A549 treated with AZD2906 at 1 μM for 4 hours (cell line): ENCODE data around the gene ARPC3. TPM values are rescaled to one million over a fixed set of nuclear protein-coding genes. Genes with fewer than 3 reads are reported as not detected.

Source experiments
- total RNA-seq: library from RNA; stranded (reverse); fragments of 200-300 nt; extraction: Qiagen RNA extraction; gene quantifications from 5 replicates; pipeline ENCODE4 v1.2.3, GENCODE V29; 2022

Gene ARPC3
- 433 to 773 TPM (median 446 TPM) in 5 replicates for total RNA-seq

DNA sequence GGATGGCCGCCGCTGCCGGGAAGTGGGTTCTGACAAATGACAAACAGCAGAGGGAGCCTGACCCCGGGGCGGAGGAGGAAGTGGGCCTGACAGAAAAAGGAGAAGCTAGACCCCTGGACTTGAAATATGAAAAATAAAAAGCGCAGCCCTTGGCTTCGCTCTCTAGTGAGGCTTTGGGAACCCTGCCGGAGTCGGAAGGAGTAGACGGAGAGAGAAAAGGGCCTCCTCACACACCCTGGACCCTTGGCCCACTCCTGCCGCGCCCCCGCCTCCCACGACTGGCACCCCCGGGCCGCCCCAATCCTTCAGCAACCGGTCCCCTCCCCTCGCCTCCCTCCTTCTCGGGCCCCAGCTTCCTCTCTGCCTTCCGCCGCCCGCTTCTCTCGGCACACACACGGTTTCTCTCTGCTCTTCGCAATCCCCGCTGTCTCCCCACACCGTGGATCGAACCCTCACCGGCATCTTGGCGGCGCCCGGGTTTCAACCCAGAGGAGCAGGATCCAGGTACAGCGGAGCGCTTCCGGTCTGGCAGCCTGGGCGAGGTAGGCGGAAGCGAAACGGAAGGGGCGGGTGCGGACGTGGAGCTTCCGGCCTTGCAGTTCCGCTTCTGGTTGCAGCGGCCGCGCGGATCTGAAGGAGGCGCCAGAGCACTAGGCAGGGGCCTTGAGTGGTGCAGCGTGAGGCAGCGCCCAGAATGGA is at the start of gene ARPC3:
ARPC3 (minus strand) TSS at position 539 of the 699 bp plus-strand sequence; CDS start at position 462, 77 bp downstream.

DNA sequence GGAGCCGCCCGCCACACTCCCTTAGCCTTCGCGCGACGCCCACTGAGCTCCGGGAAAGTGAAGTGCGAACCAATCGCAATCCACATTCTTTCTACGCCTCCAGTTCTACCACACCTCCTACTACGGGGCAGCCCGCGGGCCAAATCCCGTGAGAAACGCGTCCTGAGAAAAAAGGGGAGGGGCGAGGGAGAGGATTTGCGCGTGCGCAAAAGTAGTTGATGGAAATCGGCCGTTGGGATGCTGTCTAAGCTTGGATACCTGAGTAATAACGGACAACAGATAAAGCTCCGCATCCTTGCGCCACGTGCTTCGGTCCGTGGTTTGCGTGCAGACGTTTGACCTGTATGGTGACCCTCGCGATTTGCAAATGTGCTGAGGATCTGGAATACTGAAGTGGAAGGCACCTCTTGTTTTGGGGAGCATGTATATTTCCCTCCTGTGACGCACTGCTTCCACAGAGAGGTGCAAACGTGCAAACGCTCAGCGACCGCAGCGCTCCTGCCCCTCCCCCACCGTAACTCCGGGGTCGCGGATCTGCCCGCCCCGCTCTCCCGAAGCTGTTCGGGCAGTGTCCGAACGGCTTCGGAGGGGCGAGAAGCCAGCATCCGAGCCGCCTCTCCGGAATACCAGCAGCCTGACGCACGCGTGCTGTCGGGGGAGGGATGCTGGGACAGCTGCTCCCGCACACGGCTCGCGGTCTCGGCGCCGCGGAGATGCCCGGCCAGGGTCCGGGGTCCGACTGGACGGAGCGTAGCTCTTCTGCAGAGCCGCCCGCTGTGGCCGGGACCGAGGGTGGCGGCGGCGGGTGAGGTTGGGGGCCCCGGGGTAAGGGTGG is 18.3 kb upstream of the ARPC3 start, which contains the start of the genes FAM216A and GPN3:
FAM216A (plus strand) TSS at position 632 of the 835 bp plus-strand sequence; CDS start at position 663, 31 bp downstream.
GPN3 (minus strand) TSS at position 44 of the 835 bp plus-strand sequence. CDS start 54 bp downstream, outside the sequence.

DNA sequence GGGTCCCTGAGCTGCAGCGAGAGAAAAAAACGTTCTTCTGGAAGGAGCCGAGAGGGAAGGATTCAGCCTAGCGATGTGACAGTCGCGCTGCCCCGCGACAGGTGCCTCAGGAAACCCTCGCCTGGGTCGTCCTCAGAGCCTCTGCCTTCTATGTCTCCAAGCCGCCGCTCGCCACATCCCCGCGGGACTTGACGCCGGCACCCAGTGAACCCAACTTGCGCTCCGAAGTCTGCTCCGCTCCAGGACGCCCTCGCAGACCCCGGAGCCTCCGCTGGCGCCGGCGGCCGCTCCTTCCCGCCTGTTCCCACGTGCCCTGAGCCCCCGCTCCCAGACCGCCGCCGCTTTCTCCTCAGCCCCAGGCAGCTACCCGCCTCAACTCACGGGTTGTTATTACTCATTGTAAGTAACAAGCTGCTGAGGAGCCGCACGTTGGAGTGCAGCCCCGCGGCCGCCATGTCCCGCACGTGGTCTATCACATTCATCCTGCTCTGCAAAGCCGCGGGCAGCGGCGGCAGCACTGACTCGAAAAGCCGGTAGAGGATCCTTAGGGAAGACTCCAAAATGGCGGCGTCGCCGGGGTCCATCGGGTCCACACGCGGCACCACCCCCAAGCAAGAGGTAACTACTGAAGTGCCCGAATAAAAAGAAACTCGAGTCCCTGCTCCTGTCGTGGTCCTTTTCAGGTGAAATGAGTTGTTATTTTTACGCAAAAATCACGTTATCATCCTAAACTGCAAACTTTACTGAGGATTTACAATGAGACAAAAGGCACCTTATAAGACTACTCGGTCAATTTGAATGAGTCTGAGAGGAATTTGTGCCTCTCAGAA is 46.8 kb downstream of the ARPC3 start, which contains the start of gene ANAPC7:
ANAPC7 (minus strand) TSS at position 563 of the 830 bp plus-strand sequence; CDS start at position 482, 81 bp downstream.

Other genes with a start within 250 kb of the ARPC3 start
- 232 to 280 TPM (median 270 TPM) in 5 replicates for gene ATP2A2, start 169.1 kb downstream of the ARPC3 start, total RNA-seq
- 46.4 to 54.7 TPM (median 49.7 TPM) in 5 replicates for gene ANAPC7, start 46.6 kb downstream of the ARPC3 start, total RNA-seq
- 31.7 to 35.7 TPM (median 32.1 TPM) in 5 replicates for gene GPN3, start 17.9 kb upstream of the ARPC3 start, total RNA-seq
- 17.5 to 20.1 TPM (median 18.4 TPM) in 5 replicates for gene FAM216A, start 18.5 kb upstream of the ARPC3 start, total RNA-seq
- gene VPS29, start 51.8 kb upstream of the ARPC3 start, total RNA-seq = 143 to 164 TPM (median 156 TPM) in 5 replicates
- gene RAD9B, start 52.0 kb upstream of the ARPC3 start, total RNA-seq = 0.22 to 0.32 TPM (median 0.26 TPM) in 5 replicates
- gene PPTC7, start 133.0 kb upstream of the ARPC3 start, total RNA-seq = 29.0 to 33.6 TPM (median 32.0 TPM) in 5 replicates
- gene TCTN1, start 163.8 kb upstream of the ARPC3 start, total RNA-seq = 27.1 to 32.8 TPM (median 31.6 TPM) in 5 replicates
- 0.40 to 0.86 TPM (median 0.72 TPM) in 5 replicates for gene HVCN1, start 238.8 kb upstream of the ARPC3 start, total RNA-seq